SH-SY5Y (cell line): ENCODE results near the gene TMEM176A.

Source experiments
- GATA2 ChIP-seq: IDR thresholded peaks from 2 replicates; pipeline ENCODE4 v1.6.1; 2011; ENCODE audit warnings: mild to moderate bottlenecking, low read depth, low read length
- GATA3 ChIP-seq: IDR thresholded peaks from 2 replicates; pipeline ENCODE4 v1.6.1; 2011; ENCODE audit warnings: low read depth, mild to moderate bottlenecking, low read length, moderate library complexity

DNA sequence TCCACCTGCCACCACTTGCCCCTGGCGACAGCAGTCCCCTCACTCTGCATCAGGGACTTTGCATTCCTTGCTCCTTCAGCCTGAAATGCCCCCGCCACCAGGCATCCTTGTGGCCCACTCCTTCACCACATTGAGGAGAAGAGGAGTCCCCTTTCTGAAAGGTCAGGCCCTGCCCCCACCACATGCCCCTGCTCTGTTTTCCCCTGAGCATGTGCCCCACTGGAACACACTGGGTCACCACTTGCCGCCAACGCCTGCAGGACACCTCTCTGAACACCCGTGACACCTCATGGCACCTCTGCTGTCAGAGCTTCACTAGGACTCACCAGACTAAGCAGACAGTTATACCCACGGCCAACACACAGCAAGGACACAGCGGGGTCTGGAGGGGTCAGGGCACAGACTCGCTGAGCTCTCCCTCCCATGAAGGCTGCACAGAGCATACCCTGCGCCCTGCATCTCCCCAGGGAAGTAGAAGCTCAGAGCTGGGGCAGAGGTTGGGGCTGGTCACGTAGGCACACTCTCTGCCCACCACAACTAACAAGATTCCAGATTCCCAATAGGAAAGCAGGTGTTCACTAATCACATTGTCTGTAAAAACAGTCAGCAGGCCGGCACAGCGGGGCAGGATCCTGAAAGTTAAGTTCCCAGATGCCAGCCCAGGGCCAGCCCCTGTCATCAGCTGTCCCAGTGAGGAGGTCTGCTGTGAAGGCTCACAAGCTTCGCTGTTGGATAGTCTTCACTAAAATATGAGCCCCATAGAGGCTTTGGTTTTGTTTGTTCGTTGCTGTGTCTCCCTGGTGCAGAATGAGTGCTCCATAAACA lies 45.9 kb downstream of the TMEM176A start:
- TF ChIP-seq GATA3 (no peak), GATA2 (no peak)
